Effector memory CD4-positive, alpha-beta T cell (primary cell): ENCODE measurements around the gene RIMS4.

Experiments used
- DNase-seq, 3 donors: peaks; one replicate each; pipeline ENCODE4 v3.0.0-alpha.2; 2020
- H3K27ac ChIP-seq: 2 replicates; pipeline ENCODE4 v1.7.0; 2013; ENCODE audit warnings: mild to moderate bottlenecking, low read length, moderate library complexity; ENCODE audit not compliant: insufficient read depth, poor library complexity, severe bottlenecking
- H3K27me3 ChIP-seq: replicated peaks from 2 replicates; pipeline ENCODE4 v1.7.0; 2013; ENCODE audit warnings: mild to moderate bottlenecking, low read length; ENCODE audit not compliant: insufficient read depth, control insufficient read depth, poor library complexity, severe bottlenecking
- H3K36me3 ChIP-seq: 2 replicates; pipeline ENCODE4 v1.7.0; 2013; ENCODE audit warnings: mild to moderate bottlenecking, low read length, moderate library complexity; ENCODE audit not compliant: control insufficient read depth, insufficient read depth
- H3K4me1 ChIP-seq: 2 replicates; pipeline ENCODE4 v1.7.0; 2013; ENCODE audit warnings: low read length, mild to moderate bottlenecking; ENCODE audit not compliant: control insufficient read depth, insufficient read depth, poor library complexity, severe bottlenecking
- H3K4me3 ChIP-seq: 2 replicates; pipeline ENCODE4 v1.7.0; 2013; ENCODE audit warnings: low read length, low read depth, mild to moderate bottlenecking; ENCODE audit not compliant: insufficient read depth, poor library complexity, severe bottlenecking
- H3K9me3 ChIP-seq: 2 replicates; pipeline ENCODE4 v1.7.0; 2013; ENCODE audit warnings: mild to moderate bottlenecking, low read length, moderate library complexity; ENCODE audit not compliant: control insufficient read depth

RIMS4 gene

DNA sequence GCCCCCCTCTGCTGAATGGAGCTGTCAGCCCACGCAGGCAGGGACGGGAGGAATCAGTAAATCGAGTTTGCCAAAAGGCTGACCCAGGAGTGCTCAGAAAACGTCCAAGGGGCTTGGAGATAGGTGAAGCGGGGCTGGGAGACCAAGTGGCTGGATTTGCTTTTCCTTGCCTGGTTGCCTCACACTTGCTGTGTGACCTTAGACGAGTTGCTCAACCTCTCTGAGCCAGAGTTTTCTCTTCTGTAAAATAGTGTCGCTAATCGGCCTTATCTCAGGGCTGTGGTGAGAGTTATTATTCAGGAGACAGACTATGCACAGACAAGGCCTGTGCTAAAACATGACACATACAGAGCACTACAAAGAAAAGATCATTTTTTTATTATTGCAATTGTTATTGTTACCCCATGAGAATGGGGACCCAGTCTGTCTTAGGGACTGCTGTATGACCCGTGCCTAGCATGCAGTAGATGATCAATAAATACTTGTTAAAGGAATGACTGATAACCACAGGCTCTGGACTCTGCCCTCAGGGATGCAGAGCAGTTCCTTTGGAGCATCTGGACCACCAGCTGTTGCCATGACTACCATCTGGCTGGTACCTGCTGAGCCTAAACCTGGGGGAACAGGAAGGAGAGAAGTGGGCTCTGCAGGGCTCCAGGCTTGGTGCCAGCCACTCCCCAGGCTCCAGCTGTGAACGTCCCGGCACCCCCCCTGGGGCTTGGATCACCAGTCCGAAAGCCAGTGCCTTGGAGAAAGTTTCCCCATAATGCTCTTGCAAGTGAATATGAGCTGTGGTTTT lies 63.8 kb downstream of the RIMS4 start:
- peak overlapping the region; percentile 53 for H3K4me3 ChIP-seq

DNA sequence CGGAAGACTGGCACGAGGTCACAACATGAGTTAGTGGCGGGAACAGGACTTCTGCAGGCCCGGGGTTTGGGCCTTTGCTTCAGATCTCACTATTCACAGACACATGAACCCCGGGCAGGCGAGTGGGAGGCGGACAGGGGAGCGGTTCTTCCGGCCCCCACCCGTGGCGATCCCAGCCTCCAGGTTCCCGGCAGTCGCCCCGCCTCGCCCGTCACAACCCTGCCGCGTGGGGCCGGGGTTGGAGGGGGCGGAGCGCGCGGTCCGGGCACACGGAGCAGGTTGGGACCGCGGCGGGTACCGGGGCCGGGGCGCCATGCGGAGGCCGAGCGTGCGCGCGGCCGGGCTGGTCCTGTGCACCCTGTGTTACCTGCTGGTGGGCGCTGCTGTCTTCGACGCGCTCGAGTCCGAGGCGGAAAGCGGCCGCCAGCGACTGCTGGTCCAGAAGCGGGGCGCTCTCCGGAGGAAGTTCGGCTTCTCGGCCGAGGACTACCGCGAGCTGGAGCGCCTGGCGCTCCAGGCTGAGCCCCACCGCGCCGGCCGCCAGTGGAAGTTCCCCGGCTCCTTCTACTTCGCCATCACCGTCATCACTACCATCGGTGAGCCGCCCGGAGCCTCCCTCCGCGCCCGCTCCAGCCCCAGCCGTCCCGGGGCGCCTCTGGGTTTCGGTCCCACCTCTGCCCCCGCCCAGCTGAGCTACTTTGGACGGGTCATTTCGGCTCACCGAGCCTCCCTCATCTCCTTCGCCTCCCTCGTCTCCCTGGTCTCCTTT lies 64.6 kb downstream of the RIMS4 start, which contains the start of gene KCNK15:
Gene KCNK15, plus strand, starts transcription at position 268 of the 769 bp plus-strand sequence. Its CDS starts 46 bp downstream, at position 314.
- Histone ChIP-seq H3K36me3 (no peaks in the 10 kb centered on the region), H3K9me3 (no peaks in the 10 kb centered on the region), H3K27me3 (peaks cover 9% of the 10 kb centered on the region), H3K27ac (no peak within 1 kb of the TSS), H3K4me3 (peak within 1 kb of the TSS; percentile 53), H3K4me1 (peaks cover 7% of the 10 kb centered on the region)
- DNase-seq = no peak

More for the DNA sequence above, 63.8 kb downstream of the RIMS4 start:
- Histone ChIP-seq H3K36me3 (no peaks in the 10 kb centered on the region), H3K27me3 (peaks cover 9% of the 10 kb centered on the region), H3K9me3 (no peaks in the 10 kb centered on the region), H3K4me1 (peaks cover 7% of the 10 kb centered on the region), H3K27ac (no peak overlapping the region)
- no peak for DNase-seq

DNA sequence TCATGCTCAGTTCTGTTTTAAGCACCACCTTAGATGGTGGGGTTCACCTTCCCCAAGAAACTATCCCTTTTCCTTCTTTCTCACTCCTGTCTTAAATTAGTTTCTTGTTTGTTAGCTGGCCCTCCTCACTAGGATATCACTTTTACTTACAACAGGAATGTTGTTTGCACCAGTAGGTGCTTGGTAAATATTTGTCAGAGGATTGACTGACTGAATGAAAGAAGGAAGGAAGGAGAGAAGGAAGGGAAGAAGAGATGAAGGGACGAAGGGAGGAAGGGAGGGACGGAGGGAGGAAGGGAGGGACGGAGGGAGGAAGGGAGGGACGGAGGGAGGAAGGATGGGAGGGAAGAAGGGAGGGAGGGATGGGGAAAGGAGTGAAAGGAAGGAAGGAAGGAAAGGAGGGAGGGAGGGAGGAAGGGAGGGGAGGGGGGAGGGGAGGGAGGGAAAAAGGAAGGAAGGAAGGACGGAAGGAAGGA lies 65.2 kb downstream of the RIMS4 start:
- peaks cover 9% of the 10 kb centered on the region for H3K27me3 ChIP-seq
- no peaks in the 10 kb centered on the region for H3K36me3 ChIP-seq
- H3K27ac ChIP-seq = no peak overlapping the region
- H3K4me3 ChIP-seq = no peak overlapping the region
- H3K4me1 ChIP-seq = peaks cover 6% of the 10 kb centered on the region
- no peaks in the 10 kb centered on the region for H3K9me3 ChIP-seq
- no peak for DNase-seq

DNA sequence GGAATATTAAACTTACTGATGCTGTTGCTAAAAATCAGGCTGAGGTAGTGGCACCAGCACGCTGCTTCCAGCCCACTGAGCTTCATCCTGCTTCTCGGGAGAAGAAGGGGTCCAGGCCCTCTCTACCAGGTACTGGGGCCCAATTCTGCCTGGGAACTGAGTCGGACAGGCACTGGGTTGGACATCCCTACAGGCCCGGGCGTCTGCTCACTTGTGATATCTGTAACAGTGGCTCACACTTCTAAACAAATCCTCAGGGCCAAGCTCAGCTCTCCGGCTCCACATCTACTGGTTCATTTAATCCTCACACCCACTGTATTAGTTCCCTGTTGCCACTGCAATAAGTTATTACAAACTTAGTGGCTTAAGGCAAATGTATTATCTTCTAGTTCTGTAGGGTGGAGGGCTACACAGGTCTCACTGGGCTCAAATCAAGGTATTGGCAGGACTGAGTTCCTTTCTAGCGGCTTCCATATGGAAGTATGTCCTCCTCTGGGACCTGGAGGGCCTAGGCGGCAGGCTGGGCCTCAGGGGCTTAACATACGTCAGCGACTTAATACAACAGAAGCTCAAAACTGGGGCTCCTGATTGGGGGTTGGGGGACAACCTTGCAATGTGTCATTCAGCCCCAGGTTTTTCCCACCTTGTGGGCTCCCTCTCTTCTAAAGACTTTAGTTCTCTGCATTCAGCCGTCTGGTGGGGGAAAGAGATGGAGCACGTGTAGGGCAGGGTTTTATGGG lies 66.3 kb downstream of the RIMS4 start:
- no peak overlapping the region for H3K27ac ChIP-seq
- no peak overlapping the region for H3K4me3 ChIP-seq
- peaks cover 4% of the 10 kb centered on the region for H3K4me1 ChIP-seq
- DNase-seq = no peak
- H3K9me3 ChIP-seq = no peaks in the 10 kb centered on the region
- H3K36me3 ChIP-seq = no peaks in the 10 kb centered on the region
- H3K27me3 ChIP-seq = peaks cover 9% of the 10 kb centered on the region

DNA sequence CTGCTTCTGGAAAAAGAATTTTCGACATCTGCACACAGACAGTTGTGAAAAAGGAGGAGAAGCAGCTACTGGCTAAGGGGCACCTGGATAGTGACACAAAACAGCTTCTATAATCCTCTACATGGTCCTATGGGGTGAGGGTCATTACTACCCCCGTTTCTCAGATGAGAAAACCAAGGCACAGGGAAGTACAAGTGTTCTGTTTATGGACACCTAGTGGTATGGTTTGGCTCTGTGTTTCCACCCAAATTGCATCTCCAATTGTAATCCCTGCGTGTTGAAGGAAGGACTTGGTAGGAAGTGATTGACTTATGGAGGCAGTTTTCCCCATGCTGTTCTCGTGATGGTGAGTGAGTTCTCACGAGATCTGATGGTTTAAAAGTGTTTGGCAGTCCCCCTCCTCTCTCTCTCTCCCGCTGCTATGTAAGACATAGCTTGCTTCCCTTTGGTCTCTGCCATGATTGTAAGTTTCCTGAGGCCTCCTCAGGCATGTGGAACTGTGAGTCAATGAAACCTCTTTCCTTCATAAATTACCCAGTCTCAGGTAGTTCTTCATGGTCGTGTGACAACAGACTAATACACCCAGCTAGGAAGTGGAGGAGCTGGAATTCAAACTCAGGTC lies 67.2 kb downstream of the RIMS4 start:
- H3K4me3 ChIP-seq = no peak overlapping the region
- no peak for DNase-seq
- no peaks in the 10 kb centered on the region for H3K9me3 ChIP-seq
- H3K27ac ChIP-seq = no peak overlapping the region
- H3K36me3 ChIP-seq = no peaks in the 10 kb centered on the region
- H3K4me1 ChIP-seq = peaks cover 4% of the 10 kb centered on the region
- H3K27me3 ChIP-seq = peaks cover 9% of the 10 kb centered on the region

DNA sequence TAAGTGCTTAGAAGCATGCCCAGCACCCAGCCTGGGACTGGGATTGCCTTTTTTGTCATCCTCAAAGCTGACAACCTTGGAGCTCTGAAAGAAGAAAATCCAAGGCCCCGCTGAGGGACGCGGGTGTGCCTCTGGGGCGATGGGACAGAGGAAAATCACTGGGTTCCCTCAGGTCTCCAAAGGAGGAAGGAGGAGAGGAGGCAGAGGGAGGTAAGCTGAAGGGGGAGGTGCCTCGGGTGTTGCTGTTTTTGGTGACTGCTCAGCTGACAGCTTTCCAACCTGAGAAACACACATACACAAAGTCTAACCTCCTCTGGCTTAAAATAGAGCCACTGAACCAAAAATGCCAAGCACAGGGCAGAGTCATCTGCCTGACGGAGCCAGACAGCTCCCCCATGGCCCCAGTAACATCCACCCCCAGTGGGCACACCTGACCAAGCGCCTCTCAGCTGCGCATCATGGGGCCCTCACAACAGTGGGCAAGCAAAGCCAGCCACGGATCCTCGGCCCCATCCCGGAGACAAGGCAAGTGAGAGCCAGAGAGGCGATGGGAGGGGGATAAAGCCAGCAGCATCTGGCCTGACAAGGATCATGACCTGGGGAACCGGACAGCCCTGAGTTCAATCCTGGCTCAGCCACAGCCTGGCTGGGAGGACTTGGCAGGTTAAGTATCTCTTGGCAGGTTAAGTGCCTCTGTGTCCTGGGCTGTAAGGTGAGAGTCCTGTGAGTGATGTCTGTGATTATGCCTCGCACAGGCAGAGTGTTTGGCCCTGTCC lies 67.9 kb downstream of the RIMS4 start:
- no peak overlapping the region for H3K27ac ChIP-seq
- peaks cover 4% of the 10 kb centered on the region for H3K4me1 ChIP-seq
- H3K9me3 ChIP-seq = no peaks in the 10 kb centered on the region
- H3K36me3 ChIP-seq = no peaks in the 10 kb centered on the region
- H3K27me3 ChIP-seq = peaks cover 9% of the 10 kb centered on the region
- no peak overlapping the region for H3K4me3 ChIP-seq
- no peak for DNase-seq

DNA sequence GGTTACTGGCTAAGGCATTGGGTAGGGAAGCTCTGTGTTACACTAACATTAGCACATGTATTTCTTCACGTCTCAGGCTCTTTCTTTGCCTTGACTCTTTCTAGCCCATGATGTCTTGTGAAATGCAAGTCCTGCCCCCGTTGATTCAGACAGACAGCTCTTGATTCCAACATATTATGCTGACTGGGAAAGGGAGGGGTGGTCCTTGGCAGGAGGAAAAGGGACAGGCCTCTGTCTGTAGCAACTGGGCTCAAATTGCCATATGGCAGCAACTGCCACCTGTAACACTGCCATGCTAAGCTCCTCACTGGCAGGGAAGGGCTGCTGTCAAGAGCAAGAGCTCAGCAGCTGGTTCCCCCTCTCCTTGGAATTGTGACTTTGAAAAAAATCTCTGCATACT lies 70.4 kb downstream of the RIMS4 start:
- no peaks in the 10 kb centered on the region for H3K4me1 ChIP-seq
- no peak overlapping the region for H3K27ac ChIP-seq
- DNase-seq = no peak
- no peaks in the 10 kb centered on the region for H3K36me3 ChIP-seq
- no peaks in the 10 kb centered on the region for H3K27me3 ChIP-seq
- H3K9me3 ChIP-seq = no peaks in the 10 kb centered on the region
- no peak overlapping the region for H3K4me3 ChIP-seq

DNA sequence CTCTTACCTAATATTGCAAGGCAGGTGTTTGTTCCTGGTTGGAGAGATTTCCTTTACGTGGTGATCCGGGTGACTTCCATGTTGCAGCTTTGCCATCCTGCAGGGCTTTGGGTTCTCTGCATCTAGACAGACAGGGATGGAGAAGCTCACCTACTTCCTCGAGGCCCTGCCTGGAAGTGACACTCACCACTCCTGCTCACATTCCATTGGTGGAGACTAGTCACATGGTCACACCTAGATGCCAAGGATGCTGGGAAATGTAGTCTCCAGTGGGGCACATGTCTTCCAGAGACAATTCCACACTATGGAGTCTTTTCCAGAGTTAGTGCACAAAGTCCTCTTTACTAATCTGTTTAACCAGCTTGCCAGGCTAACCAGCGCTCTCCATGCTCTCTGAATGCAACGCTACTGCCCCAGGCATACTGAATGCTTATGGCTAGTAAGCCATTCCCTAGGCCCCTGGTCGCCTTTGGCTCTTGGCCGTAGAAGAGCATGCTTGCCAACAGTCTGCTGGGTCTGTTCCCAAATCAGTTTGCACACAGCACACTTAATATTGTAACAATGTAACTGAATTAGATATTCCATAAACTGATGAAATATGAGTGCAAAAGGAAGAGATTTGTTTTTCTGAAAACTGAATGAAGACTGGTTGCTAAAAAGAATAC lies 71.4 kb downstream of the RIMS4 start:
- DNase-seq = peak in 2 of 3 donors; percentile 7 to 11
- no peaks in the 10 kb centered on the region for H3K36me3 ChIP-seq
- no peak overlapping the region for H3K27ac ChIP-seq
- H3K27me3 ChIP-seq = no peaks in the 10 kb centered on the region
- no peaks in the 10 kb centered on the region for H3K9me3 ChIP-seq
- H3K4me1 ChIP-seq = no peaks in the 10 kb centered on the region
- no peak overlapping the region for H3K4me3 ChIP-seq
